Astrocyte (in vitro differentiated cells and primary cell): ENCODE measurements around the gene LRRC17.

ENCODE experiments used
- CTCF ChIP-seq: IDR thresholded peaks from 2 replicates; pipeline ENCODE4 v1.5.1; 2011; ENCODE audit warnings: low read depth, mild to moderate bottlenecking, inconsistent platforms, low read length, moderate library complexity; ENCODE audit not compliant: insufficient read depth
- EZH2 ChIP-seq: IDR thresholded peaks from 2 replicates; pipeline ENCODE4 v1.6.1; 2012; ENCODE audit warnings: mild to moderate bottlenecking, low read length, inconsistent platforms; ENCODE audit not compliant: insufficient read depth

- TF ChIP-seq CTCF (no peak), EZH2 (no peak)
Observed at GRCh38 chr7:102872460-102872859, 40.3 kb upstream of the LRRC17 start.
